SK-N-SH treated with all-trans-retinoic acid at 6 μM for 48 hours (cell line): ENCODE results near the gene HP1BP3.

ENCODE experiments used
- ESRRG ChIP-seq: fragments of 250-450 bp; sonication (Bioruptor Pico); IDR thresholded peaks from 2 replicates; pipeline ENCODE4 v1.6.1; 2021; ENCODE audit warnings: mild to moderate bottlenecking
- POU6F1 ChIP-seq: fragments of 250-450 bp; sonication (Bioruptor Pico); IDR thresholded peaks from 2 replicates; pipeline ENCODE4 v1.8.0; 2021; ENCODE audit warnings: low read depth, mild to moderate bottlenecking, moderate library complexity, borderline replicate concordance
- TOX ChIP-seq: fragments of 250-450 bp; sonication (Bioruptor Pico); IDR thresholded peaks from 2 replicates; pipeline ENCODE4 v1.8.0; 2021; ENCODE audit warnings: mild to moderate bottlenecking, moderate library complexity, borderline replicate concordance

DNA sequence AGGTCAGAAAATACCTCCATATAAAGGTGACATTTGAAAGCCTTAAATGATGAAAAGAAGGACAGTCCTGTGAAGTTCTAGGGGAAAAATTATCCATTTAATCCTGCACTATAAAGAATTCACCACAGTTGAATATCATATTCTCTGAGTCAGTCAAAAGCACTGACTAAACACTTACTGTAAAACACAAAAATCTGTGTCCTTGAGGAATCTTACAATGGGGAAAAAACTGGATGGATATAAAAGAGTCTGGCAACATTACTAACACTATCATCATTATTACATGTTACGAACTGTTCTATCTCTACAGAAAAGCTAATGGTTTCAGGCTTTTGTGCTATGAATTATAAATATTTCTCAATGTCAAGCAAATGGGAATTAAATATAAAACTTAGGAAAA is 42.4 kb upstream of the HP1BP3 start:
- TF ChIP-seq POU6F1 (CRISPR knock-in tag): no peak
- TF ChIP-seq TOX (CRISPR knock-in tag): no peak
- no peak for TF ChIP-seq ESRRG (CRISPR knock-in tag)
